Ishikawa (cell line): ENCODE measurements around the gene SMIM12.
A peak's percentile ranks its signal among the peaks of the same experiment; 100 is the strongest.

ENCODE experiments used
- CEBPB ChIP-seq: IDR thresholded peaks from 2 replicates; pipeline ENCODE4 v1.6.1; 2012
- CREB1 ChIP-seq: IDR thresholded peaks from 2 replicates; pipeline ENCODE4 v1.6.1; 2012; ENCODE audit warnings: low read depth
- EGR1 ChIP-seq: IDR thresholded peaks from 2 replicates; pipeline ENCODE4 v1.6.1; 2012
- EP300 ChIP-seq: IDR thresholded peaks from 2 replicates; pipeline ENCODE4 v1.6.1; 2012; ENCODE audit warnings: borderline replicate concordance
- FOXM1 ChIP-seq: IDR thresholded peaks from 2 replicates; pipeline ENCODE4 v1.6.1; 2012; ENCODE audit warnings: low read depth, borderline replicate concordance
- MAX ChIP-seq: IDR thresholded peaks from 2 replicates; pipeline ENCODE4 v1.6.1; 2012
- NFIC ChIP-seq: IDR thresholded peaks from 2 replicates; pipeline ENCODE4 v1.6.1; 2012
- RAD21 ChIP-seq: IDR thresholded peaks from 2 replicates; pipeline ENCODE4 v1.6.1; 2012; ENCODE audit warnings: low read depth
- REST ChIP-seq: IDR thresholded peaks from 2 replicates; pipeline ENCODE4 v1.6.1; 2012; ENCODE audit warnings: low read depth, mild to moderate bottlenecking
- TAF1 ChIP-seq: IDR thresholded peaks from 2 replicates; pipeline ENCODE4 v1.6.1; 2012; ENCODE audit warnings: low read depth, mild to moderate bottlenecking
- TCF12 ChIP-seq: IDR thresholded peaks from 2 replicates; pipeline ENCODE4 v1.6.1; 2012; ENCODE audit warnings: low read depth
- TEAD4 ChIP-seq: IDR thresholded peaks from 2 replicates; pipeline ENCODE4 v1.6.1; 2012
- USF1 ChIP-seq: IDR thresholded peaks from 2 replicates; pipeline ENCODE4 v1.6.1; 2012
- YY1 ChIP-seq: IDR thresholded peaks from 2 replicates; pipeline ENCODE4 v1.6.1; 2012; ENCODE audit warnings: low read depth
- ZBTB7A ChIP-seq: IDR thresholded peaks from 2 replicates; pipeline ENCODE4 v1.6.1; 2012; ENCODE audit warnings: low read depth

The SMIM12 gene

GRCh38 chr1:34859446-34860200, at the start of gene SMIM12:
Gene SMIM12 (minus strand): TSS chr1:34859749. CDS start chr1:34855977, 3,772 bp downstream.
- TF ChIP-seq EP300 (no peak), YY1 (peak; percentile 65), ZBTB7A (0 out of 2 replicates have a peak, but pooled peaks have one; percentile 28), CEBPB (no peak), TEAD4 (no peak), FOXM1 (0 out of 2 replicates have a peak, but pooled peaks have one; percentile 16), TAF1 (peak; percentile 85), NFIC (peak; percentile 79), TCF12 (peak; percentile 59; the same call in 1 of the 2 replicates), RAD21 (no peak), USF1 (peak; percentile 73), MAX (peak; percentile 99), CREB1 (0 out of 2 replicates have a peak, but pooled peaks have one; percentile 39), REST (no peak), EGR1 (no peak)

GRCh38 chr1:34908369-34908768, 48.8 kb upstream of the SMIM12 start:
- TF ChIP-seq YY1: no peak
- TF ChIP-seq CEBPB: no peak
- no peak for TF ChIP-seq CREB1
- no peak for TF ChIP-seq ZBTB7A
- no peak for TF ChIP-seq NFIC
- no peak for TF ChIP-seq USF1
- no peak for TF ChIP-seq EGR1
- TF ChIP-seq EP300: no peak
- no peak for TF ChIP-seq TCF12
- no peak for TF ChIP-seq FOXM1
- TF ChIP-seq REST: no peak
- no peak for TF ChIP-seq TEAD4
- no peak for TF ChIP-seq MAX

- no peak for TF ChIP-seq YY1
- TF ChIP-seq NFIC: peak; percentile 80
- peak; percentile 96 for TF ChIP-seq REST
- 0 out of 2 replicates have a peak, but pooled peaks have one; percentile 6 for TF ChIP-seq TEAD4
- TF ChIP-seq CREB1: no peak
Observed at GRCh38 chr1:34907487-34908090, 48.0 kb upstream of the SMIM12 start.

GRCh38 chr1:34906756-34907155, 47.2 kb upstream of the SMIM12 start:
- TF ChIP-seq TAF1: no peak
- TF ChIP-seq RAD21: no peak
- TF ChIP-seq CREB1: no peak
- TF ChIP-seq FOXM1: no peak
- TF ChIP-seq REST: no peak
- no peak for TF ChIP-seq MAX
- TF ChIP-seq CEBPB: no peak
- no peak for TF ChIP-seq NFIC
- TF ChIP-seq TEAD4: no peak
- TF ChIP-seq ZBTB7A: no peak
- TF ChIP-seq EP300: no peak
- TF ChIP-seq USF1: no peak
- TF ChIP-seq YY1: no peak
- no peak for TF ChIP-seq TCF12
- TF ChIP-seq EGR1: no peak
